NCI-H226 (cell line): ENCODE data around the gene NDUFS6.
"Not testable (repeated sequence)": the region's sequence is repeated elsewhere in the genome, so short reads cannot be mapped to it uniquely, and the experiment has no call there.

ENCODE experiments used
- DNase-seq: peaks from one replicate; pipeline ENCODE4 v3.0.0-alpha.2; 2015

The NDUFS6 gene

GRCh38 chr5:1836176-1836890 is 35.1 kb downstream of the NDUFS6 start:
- DNase-seq: no peak

GRCh38 chr5:1836891-1837880 is 36.0 kb downstream of the NDUFS6 start:
- no peak for DNase-seq

DNA sequence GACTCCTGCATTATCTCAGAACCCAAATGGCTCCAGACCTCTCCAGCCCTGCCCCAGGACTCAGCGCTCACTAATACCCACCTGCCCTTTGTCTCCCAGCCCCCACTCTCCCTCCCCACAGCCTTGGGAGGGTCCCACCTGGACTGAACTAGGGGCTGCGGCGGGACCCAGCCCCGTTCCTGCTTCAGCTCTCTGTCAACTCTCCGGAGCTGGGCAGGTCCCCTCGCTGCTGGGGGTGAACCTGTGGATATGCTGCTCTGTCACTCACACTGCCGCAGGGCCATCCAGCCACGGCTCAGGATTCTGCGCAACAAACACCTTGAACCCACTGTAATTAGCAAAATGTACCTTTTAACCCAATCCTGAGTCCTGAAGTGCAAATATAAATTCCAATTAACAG is 36.8 kb downstream of the NDUFS6 start:
- no peak for DNase-seq

GRCh38 chr5:1840071-1840547 is 38.9 kb downstream of the NDUFS6 start:
- DNase-seq: no peak

GRCh38 chr5:1840741-1841521 is 39.7 kb downstream of the NDUFS6 start:
- DNase-seq: no peak

GRCh38 chr5:1842004-1842819 is 41.0 kb downstream of the NDUFS6 start:
- no peak for DNase-seq

DNA sequence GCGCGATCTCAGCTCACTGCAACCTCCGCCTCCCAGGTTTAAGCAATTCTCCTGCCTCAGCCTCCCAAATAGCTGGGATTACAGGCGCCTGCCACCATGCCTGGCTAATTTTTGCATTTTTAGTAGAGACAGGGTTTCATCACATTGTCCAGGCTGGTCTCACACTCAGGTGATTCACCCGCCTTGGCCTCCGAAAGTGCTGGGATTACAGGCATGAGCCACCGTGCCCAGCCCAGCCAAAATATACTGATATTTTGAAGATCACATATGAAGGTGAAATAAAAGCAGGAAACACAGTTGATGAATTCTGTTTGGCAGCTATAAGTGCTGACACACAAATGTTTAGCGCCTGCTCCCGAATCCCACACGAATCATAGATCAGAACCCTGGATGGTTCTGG is 42.6 kb downstream of the NDUFS6 start:
- DNase-seq: not testable (repeated sequence)

- DNase-seq: no peak
Observed at GRCh38 chr5:1844708-1845436, 43.7 kb downstream of the NDUFS6 start.

DNA sequence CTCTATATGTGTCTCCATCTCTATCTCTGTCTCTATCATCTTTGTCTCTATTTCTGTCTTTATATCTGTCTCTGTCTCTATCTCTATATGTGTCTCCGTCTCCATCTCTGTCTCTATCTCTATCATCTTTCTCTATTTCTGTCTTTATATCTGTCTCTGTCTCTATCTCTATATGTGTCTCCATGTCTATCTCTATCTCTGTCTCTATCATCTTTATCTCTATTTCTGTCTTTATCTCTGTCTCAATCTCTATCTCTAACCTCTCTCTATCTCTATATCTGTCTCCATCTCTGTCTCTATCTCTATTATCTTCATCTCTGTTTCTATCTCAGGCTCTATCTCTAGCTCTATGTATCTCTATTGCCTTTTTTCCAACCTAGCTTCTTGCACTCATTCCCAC is 44.5 kb downstream of the NDUFS6 start:
- no peak for DNase-seq

DNA sequence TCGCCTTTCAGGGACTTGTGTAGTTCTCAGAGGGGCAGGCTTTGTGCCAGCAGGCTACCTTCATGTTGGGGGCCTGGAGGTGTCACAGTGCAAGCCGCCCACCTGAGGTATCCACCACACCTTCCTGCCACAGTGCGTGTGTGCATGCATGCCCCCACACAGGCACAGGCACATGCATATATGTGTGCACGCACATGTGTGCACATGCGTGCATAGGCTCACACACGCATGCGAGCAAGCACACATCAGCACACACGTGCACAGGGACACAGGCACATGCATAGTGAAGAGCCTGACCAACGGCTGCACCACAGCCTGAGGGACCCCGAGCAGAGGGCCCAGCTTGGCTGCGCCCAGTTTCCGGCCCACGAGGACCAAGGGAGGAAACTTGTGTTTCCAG is 45.4 kb downstream of the NDUFS6 start:
- no peak for DNase-seq

GRCh38 chr5:1847056-1847455 is 45.8 kb downstream of the NDUFS6 start:
- DNase-seq: no peak

GRCh38 chr5:1847611-1848010 is 46.4 kb downstream of the NDUFS6 start:
- no peak for DNase-seq

DNA sequence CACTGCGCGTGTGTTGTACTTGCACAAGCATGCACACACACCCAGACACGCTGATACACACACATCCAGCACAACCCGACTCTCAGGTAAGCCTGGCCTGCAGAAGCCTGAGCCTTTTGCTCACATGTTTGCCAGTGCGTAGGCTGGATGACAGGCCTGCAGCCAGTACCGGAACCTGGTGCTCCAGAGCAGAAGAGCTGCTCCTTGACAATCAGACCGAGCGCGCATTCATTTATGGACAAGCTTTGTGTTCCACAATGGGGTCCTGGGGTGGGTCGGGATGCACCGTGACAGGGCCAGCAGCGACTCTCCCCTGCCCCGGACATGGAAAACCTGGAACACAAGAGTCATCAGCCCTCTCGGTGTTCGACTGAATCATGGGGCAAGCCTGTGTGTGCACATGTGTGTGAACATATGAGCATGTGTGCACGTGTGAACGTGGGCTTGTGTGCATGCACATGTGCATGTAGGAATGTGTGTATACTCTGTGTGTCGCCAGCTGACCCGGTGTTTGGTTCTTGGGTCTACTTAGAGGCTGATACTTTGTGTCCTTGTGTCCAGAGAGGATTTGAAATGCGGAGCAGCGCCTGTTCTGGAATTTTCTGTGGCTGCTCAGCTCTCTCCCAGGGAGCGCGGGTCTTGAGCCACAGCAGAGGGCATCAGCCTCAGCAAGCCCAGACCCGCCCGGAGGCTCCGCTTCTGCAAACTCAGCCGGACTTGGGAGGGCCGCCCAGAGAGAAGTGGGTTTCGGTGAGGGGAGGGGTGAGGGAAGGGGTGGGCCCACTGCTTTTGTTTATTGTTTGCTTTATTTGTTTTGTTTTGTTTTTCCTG is 49.3 kb downstream of the NDUFS6 start:
- DNase-seq: no peak

DNA sequence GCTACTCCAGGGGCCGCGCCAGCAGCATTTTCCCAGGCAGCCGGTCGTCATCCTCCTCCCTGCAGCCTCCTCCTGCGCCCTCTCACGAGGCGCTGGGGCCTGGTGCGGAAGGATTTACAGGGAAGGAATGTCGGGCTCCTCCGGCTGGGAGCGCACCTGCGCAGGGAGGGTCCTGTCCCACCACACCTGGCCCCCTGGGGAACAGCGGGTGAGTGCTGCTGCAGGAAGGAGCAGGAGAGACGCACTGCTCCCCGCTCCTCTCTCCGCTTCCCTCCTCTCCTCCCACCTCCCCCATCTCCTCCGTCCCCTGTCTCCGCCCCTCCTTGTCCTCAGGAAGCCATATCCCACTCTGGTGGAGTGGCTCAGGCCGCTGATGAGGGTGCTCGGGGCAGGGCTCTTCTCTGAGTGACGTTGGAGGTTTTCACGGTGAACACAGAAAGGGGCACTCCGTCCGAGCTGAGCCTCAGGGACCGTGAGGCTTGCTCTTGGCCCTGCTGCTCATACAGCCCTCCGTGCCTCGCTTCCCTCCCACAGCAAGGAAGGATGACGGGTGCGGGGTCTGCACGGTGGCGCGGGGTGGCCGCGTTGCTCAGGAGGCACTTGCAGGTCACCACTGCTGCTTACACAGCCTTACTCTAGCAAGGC is 50.2 kb downstream of the NDUFS6 start:
- DNase-seq: no peak

GRCh38 chr5:1852324-1852947 is 51.2 kb downstream of the NDUFS6 start:
- DNase-seq: no peak

DNA sequence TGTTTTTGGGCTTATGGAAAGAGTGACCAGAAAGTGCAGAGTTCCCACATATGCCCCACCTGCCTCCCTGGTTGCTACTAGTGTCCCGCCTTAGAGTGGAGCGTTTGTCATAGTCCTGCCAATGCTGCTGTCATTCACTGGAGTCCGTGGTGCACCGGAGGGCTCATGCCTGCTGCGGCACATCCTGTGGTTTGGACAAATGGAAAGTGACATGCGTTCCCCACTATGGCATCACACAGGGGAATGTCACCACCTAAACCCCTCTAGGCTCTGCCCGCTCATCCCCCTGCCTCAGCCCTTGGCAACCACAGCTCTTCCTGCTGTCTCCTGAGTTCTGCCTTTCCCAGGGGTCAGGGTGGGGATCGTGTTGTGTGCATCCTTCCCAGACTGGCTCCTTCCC is 52.3 kb downstream of the NDUFS6 start:
- no peak for DNase-seq

DNA sequence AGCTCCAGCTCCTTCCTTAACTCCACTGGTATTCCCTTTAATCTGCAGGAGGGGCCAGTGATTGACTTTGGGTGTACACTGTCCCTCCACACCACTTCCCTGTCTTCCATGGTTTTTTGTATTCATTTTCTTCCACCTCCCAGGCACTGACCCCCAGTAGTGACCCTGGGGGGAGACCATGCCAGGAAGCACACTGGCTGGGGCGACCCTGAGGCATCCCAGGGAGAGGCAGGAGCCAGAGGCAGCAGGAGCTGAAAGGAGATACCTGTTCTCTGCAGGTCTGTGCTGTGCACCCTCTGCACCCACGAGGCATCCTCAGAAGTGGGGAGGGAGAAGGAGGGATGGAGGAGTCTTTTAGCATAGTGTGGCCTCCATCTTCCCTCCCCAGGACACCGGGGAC is 53.9 kb downstream of the NDUFS6 start:
- no peak for DNase-seq

DNA sequence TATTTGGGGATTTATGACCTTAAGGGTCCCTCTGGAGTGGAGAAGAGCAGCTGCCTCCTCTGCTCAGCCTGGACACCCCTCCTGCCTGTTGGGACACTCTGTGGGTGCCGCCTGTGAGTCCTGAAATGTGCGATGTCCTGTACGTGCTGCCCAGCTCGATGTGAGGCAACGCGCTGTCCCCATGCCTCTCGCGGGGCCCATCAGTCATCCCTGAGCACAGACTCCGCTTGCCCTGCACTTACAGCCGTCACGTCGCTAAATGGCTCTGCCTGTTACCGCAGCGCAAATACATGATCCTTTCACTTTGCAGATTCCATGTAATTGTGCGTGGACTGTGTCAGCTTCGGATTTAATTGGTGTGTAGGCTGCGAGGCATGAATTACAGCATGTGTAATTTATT is 54.4 kb downstream of the NDUFS6 start:
- no peak for DNase-seq

- DNase-seq: no peak
Observed at GRCh38 chr5:1856596-1857255, 55.5 kb downstream of the NDUFS6 start.
